GM18951 (cell line): Measurements from ENCODE around the gene KRTAP12-2.

Source experiments
- POLR2A ChIP-seq: IDR thresholded peaks from 4 replicates; pipeline ENCODE4 v1.6.1; 2011; ENCODE audit warnings: mild to moderate bottlenecking; ENCODE audit not compliant: insufficient read length, insufficient read depth; ENCODE audit errors: extremely low read depth
- in situ Hi-C: fragments of 300-500 bp; cut with MboI; formaldehyde crosslinking; loops from one replicate; pipeline ENCODE4 v1.12.0; 2022; ENCODE audit warnings: low sequenced_read_pairs, mixed read lengths, inconsistent platforms; ENCODE audit not compliant: unreplicated experiment

Gene KRTAP12-2

DNA sequence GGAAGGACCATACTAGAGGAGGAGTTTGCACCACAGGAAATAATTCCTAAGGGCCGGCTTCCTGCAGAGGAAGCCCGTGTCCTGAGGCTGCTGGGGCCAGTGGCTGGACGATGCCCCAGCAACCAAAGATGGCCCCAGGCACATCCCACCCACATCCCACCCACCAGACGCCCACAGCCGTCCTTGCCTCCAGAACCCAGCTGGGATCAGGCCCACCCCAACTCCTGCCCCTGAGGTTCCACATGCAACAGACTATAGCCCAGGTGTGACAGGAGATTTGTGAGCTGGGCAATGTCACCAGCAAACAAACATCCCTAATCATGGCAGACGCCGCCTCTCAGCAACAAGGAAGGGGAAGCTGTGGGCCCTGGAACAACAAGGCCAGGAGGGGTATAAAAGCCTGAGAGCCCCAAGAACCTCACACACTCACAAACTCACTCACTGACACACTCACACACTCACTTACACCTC lies 40.0 kb downstream of the KRTAP12-2 start, which contains the start of gene KRTAP10-9:
Gene KRTAP10-9 (plus strand): TSS at position 421 of the 471 bp plus-strand sequence. CDS start 79 bp downstream, outside the sequence.
- in situ Hi-C loops, result no loop called here
- TF ChIP-seq POLR2A, result no peak

DNA sequence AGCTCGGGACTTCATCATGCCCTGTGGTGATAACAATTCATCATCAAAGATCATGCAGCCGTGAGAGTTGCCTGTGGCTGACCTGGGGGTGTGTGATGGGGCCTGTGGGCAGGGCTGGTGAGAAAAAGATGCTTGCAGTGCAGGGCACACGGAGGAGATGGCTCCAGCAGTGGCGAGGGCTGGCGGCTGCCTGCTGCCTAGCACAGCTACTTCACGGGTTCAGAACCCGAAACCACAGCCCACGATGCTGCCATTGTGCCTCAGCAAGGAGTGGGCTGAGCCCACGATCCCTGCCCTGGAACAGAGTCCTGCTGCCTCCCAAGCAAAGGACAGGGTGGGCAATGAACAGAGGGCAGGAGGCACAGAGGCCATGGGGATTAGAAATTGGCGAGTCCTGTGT lies 40.5 kb downstream of the KRTAP12-2 start:
- TF ChIP-seq POLR2A, result no peak
- in situ Hi-C loops, result no loop called here

DNA sequence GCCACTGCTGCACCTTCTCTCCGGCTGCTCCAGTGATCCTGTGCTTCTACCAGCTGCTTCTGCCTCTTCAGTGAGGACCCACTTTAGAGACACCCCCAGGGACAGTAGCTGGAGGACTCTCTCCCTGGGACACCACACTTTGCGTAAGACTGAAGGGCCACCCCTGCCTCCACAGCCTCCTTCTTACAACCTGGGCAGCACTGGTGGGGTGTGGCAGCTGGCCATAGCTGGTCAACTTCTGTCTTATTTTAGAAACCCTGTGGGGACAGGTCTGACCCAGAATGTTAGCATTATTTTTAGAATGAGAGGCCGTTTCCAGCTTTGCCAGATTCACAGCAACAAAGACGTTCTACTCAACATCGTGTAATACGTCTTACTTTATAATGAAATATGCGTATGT lies 41.0 kb downstream of the KRTAP12-2 start:
- no peak for TF ChIP-seq POLR2A
- in situ Hi-C loops, result no loop called here

DNA sequence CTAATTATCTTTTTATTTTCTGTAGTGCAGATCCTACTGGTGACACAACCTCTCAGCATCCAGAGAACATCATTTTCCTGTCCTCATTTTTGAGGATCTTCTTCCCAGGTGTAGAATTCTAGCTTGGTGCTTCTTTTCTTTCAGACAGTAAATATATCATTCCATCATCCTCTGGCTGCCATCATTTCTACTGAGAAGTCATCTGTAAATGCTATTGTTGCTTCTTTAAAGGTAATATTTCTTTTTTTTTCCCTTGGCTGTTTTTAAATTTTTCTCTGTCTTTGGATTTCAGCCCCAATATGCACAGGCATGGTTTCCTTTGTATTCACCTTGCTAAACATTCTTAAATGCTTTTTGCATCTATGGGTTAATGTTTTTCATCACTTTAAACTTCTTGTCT lies 43.2 kb downstream of the KRTAP12-2 start:
- in situ Hi-C loops, result no loop called here
- TF ChIP-seq POLR2A, result no peak

DNA sequence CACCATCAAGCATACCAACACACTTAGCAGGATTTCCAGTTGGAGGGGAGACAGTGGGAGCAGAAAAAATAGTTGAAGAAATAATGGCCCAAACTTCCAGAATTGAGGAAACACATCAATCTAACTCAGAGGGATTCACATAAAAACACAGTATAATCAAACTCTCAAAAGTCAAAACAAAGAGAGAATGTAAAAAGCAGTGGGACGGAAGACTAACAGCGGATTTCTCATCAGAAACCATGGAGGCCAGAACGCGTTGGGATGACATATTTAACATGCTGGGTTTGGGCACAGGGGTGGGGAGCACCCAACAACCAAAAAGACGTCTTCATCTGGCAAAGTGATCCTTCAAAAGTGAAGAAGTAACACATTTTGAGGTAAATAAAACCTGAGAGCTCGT lies 46.8 kb downstream of the KRTAP12-2 start:
- in situ Hi-C loops, result no loop called here
- TF ChIP-seq POLR2A, result no peak

DNA sequence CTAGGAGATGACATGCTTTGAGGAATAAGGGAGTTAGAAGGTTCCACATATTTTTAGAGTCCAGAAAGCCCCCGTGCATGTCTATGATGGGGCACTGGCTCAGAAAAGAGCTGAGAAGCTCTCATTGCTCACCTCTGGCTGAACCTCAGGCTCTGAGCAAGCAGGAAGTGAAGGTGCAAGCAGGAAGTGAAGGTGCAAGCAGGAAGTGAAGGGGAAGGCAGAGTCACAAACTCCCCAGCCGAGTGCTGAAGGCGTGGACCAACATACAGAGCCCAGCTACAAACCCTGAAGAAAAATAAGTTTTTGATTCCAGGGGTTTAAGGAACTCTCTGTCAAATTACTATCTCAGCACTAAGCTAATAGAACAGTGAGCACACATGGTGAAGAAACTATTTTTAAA lies 47.8 kb downstream of the KRTAP12-2 start:
- in situ Hi-C loops, result no loop called here
- no peak for TF ChIP-seq POLR2A

DNA sequence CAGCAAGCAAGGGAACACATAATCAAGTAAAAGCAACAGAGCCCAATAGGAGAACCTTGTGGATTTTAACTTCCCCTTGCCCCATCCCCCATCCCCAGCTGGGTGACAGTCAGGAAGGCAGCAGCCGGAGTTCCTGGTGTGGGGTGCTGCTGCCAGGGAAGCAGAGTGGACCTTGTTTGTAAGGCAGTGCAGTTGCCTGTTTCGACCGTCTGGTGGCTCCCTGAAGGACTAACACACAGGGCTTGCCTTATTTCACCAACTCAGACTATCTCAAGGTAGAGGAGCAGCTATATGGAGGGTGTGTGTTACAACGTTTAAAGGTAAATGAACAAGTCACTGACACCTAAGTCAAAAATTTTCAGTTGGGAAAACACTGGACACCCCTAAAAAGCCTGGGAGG lies 48.2 kb downstream of the KRTAP12-2 start:
- in situ Hi-C loops, result no loop called here

DNA sequence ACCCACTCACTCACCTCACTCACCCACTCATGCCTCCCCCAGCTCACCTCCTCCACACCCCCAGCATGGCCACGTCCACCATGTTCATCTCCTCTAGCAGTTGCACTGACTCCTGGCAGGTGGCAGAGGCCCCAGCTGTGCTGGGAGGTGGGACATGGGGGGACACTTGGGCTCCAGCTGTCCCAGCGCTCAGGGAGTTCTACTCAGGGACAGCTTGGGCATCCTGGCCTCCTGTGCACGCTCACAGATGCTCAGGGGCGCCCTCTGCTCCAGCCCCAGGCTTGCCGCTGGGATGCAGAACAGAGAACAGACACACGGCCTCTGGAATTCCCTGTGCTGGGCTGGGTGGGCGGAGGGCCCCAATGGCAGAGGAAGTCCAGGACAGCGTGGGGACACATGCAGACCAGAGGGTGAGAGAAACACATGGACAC lies 49.6 kb downstream of the KRTAP12-2 start:
- in situ Hi-C loops, result no loop called here
- no peak for TF ChIP-seq POLR2A

More for the DNA sequence above, 48.2 kb downstream of the KRTAP12-2 start:
- no peak for TF ChIP-seq POLR2A

DNA sequence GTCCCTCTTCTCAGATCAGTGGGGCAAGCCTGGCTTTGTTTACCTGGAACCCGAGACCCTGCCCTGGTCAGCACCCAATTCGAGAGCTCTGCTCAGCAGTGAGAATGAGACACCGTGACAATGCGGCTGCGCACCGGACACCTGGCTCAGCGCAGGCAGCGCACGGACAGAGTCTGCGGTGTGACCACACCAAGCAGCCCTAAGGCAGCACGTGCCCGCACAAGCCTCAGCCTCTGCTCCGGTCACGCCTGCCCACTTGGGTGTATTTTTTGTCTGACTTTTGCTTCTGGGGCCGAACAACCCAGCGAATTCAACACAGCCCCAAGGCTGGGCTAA lies 50.2 kb downstream of the KRTAP12-2 start:
- in situ Hi-C loops, result no loop called here
- TF ChIP-seq POLR2A, result no peak
